GM15510 (cell line): ENCODE results near the gene HTRA1.

Experiments
- POLR2A ChIP-seq: IDR thresholded peaks from 3 replicates; pipeline ENCODE4 v1.6.1; 2011; ENCODE audit warnings: borderline replicate concordance; ENCODE audit not compliant: insufficient read length; ENCODE audit errors: extremely low read depth

Gene HTRA1

GRCh38 chr10:122445904-122446303 is 15.4 kb upstream of the HTRA1 start:
- TF ChIP-seq POLR2A: no peak

GRCh38 chr10:122446668-122447423 is 14.5 kb upstream of the HTRA1 start:
- no peak for TF ChIP-seq POLR2A

GRCh38 chr10:122448600-122448999 is 12.8 kb upstream of the HTRA1 start:
- TF ChIP-seq POLR2A: no peak

GRCh38 chr10:122449153-122449552 is 12.2 kb upstream of the HTRA1 start:
- TF ChIP-seq POLR2A: no peak

GRCh38 chr10:122450353-122450990 is 10.9 kb upstream of the HTRA1 start:
- TF ChIP-seq POLR2A: no peak

- TF ChIP-seq POLR2A: no peak
Measured at GRCh38 chr10:122454071-122454470, 7.3 kb upstream of the HTRA1 start.

- TF ChIP-seq POLR2A: no peak
Measured at GRCh38 chr10:122454603-122455080, 6.7 kb upstream of the HTRA1 start, which contains the start of gene ARMS2. Gene ARMS2 (plus strand): TSS chr10:122454653. CDS start chr10:122454728, 75 bp downstream.

GRCh38 chr10:122455376-122456079 is 5.8 kb upstream of the HTRA1 start:
- no peak for TF ChIP-seq POLR2A

GRCh38 chr10:122457934-122458333 is 3.4 kb upstream of the HTRA1 start:
- TF ChIP-seq POLR2A: no peak

GRCh38 chr10:122458693-122459092 is 2.7 kb upstream of the HTRA1 start:
- no peak for TF ChIP-seq POLR2A

GRCh38 chr10:122459561-122460273 is 1.6 kb upstream of the HTRA1 start:
- TF ChIP-seq POLR2A: no peak

GRCh38 chr10:122460891-122461293 is 461 bp upstream of the HTRA1 start:
- TF ChIP-seq POLR2A: no peak

- no peak for TF ChIP-seq POLR2A
Measured at GRCh38 chr10:122461729-122462532, 578 bp downstream of the HTRA1 start.
